HG03432 (cell line): ENCODE measurements around the gene THRSP.
"Not testable (repeated sequence)": the region's sequence is repeated elsewhere in the genome, so short reads cannot be mapped to it uniquely, and the experiment has no call there.

Experiments used
- ATAC-seq: cut with Tn5 transposase; IDR thresholded peaks from one replicate; pipeline ENCODE4 v1.9.1; 2021; ENCODE audit warnings: mild to moderate bottlenecking, moderate library complexity; ENCODE audit not compliant: unreplicated experiment

The THRSP gene

GRCh38 chr11:78038697-78039313, 24.9 kb upstream of the THRSP start:
- ATAC-seq: no peak

- ATAC-seq: peak; percentile 12
Observed at GRCh38 chr11:78039391-78039918, 24.2 kb upstream of the THRSP start.

GRCh38 chr11:78039919-78040671, 23.6 kb upstream of the THRSP start:
- ATAC-seq: peak; percentile 86

DNA sequence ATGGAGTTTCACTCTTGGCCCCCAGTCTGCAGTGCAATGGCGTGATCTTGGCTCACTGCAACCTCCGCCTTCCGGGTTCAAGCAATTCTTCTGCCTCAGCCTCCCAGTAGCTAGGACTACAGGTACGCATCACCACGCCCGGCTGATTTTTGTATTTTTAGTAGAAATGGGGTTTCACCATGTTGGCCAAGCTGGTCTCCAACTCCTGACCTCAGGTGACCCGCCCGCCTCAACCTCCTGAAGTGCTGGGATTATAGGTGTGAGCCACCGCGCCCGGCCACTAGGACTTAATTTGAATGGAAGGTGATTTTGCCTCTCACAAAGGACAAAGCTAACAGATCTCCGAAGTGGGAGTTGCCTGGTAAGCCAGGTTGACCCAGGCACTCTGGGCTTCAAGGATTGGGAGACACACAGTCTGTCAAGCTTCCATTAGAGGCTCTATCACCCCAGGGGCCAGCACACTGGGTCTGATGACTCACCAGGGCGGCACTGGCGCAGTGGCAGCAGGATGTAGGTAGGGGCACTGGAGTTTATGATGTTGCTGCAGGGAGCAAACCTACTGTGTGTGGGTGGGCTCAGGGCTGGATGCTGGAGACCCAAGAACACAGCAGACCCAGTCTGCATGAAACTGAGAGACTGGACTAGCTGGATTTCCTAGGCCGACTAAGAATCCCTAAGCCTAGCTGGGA, 22.8 kb upstream of the THRSP start:
- no peak for ATAC-seq

DNA sequence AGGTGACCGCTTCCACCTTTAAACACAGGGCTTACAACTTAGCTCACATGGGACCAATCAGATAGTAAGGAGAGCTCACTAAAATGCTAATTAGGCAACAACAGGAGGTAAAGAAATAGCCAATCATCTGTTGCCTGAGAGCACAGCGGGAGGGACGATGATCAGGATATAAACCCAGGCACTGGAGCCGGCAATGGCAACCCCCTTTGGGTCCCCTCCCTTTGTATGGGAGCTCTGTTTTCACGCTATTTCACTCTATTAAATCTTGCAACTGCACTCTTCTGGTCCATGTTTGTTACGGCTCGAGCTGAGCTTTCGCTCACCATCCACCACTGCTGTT, 22.3 kb upstream of the THRSP start:
- ATAC-seq: not testable (repeated sequence)

- no peak for ATAC-seq
Observed at GRCh38 chr11:78041843-78042440, 21.7 kb upstream of the THRSP start.

- no peak for ATAC-seq
Observed at GRCh38 chr11:78044706-78045105, 19.0 kb upstream of the THRSP start.

GRCh38 chr11:78045851-78046485, 17.7 kb upstream of the THRSP start:
- peak; percentile 86 for ATAC-seq

DNA sequence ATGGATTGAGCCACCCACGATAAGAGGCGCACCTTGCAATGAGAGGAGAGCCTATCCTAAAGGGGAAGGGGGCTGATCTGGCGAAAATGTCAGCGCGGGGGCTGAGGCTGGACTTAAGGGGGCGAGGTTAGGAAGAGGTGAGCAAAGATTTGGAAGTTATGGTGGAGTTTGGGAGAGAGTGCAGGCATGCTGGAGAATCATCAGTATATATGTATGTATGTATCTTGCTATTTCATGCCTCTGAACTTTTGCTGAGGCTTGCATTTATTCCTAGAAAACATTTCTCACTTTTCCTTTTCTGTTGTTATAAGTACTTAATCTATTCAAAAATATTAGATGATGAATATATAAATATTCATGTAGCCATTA, 17.2 kb upstream of the THRSP start:
- no peak for ATAC-seq

DNA sequence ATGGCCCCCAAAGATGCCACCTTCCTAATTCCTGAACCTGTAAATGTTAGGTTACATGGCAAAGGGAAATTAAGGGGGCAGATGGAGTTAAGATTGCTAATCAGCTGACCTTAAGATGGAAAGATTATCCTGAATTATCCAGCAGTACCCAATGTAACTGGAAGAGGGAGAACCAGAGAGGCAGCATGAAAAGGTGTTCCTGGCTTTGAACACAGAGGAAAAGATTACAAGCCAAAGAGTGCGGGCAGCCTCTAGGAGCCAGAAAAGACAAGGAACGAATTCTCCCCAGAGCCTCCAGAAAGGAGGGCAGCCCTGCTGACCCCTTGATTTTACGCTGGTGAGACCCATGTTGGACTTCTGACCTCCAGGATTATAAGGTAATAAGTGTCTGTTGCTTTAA, 15.1 kb upstream of the THRSP start:
- ATAC-seq: no peak

DNA sequence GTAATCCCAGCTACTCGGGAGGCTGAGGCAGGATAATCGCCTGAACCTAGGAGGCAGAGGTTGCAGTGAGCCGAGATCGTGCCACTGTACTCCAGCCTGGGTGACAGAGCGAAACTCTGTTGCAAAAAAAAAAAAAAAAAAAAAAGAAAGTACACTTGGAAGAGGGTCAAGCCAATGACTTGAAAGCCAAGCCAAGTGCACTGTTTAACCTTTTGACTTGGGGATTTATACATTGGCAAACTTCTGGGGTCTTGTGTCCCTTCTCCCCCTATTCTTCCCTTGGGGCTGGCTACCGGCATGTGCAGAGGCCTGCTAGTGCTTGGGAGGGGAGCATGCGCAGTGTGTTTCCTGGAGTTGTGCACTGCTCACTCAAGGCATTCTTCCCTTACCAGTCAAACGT, 14.3 kb upstream of the THRSP start:
- ATAC-seq: no peak

GRCh38 chr11:78050964-78051831, 12.5 kb upstream of the THRSP start:
- ATAC-seq: no peak

GRCh38 chr11:78054971-78055370, 8.7 kb upstream of the THRSP start:
- no peak for ATAC-seq

DNA sequence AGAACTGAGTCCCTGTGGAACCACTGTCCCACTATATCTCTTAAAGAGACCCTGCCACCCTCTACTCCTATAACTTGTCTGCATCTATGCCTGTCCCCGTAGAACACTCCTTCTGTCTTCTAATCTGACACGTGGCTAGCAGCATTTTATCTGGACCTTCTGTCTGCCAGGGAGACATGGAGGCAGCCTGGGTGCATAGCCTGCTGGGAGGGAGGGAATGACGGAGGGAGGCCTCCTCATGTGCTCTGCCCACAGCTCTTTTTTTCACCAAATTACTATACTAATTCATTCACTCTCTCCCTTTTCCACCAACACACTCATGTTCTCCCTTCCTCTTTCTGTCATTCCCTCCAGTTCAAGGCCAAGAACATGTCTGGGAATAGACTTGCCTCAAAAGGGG, 7.6 kb upstream of the THRSP start:
- ATAC-seq: no peak

DNA sequence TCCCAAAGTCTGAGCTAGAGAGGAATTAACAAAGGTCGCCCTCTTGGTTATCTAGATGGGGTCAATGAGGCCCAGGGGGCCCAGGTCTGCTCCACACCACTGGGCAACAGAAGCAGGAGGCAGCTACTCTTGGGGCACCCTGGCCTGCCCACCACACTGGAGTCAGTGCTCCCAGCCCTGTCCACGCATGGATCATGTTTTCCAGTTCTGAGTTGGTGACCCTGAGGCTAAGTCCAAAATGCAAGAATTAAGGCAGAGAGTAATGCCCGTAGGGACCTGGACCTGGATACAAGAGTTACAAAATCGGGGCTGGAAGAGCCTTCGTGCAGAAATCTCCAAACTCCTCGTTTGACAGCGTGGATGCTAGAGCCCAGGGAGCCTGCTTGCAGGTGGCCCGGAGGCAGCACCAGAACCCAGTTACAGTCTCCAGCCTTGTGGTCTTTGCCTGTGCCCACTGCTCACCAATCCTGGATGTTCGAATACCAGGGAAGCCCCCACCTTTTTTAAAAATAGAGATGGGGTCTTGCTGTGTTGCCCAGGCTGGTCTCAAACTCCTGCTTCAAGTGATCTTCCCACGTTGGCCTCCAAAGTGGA, 6.1 kb upstream of the THRSP start:
- no peak for ATAC-seq

DNA sequence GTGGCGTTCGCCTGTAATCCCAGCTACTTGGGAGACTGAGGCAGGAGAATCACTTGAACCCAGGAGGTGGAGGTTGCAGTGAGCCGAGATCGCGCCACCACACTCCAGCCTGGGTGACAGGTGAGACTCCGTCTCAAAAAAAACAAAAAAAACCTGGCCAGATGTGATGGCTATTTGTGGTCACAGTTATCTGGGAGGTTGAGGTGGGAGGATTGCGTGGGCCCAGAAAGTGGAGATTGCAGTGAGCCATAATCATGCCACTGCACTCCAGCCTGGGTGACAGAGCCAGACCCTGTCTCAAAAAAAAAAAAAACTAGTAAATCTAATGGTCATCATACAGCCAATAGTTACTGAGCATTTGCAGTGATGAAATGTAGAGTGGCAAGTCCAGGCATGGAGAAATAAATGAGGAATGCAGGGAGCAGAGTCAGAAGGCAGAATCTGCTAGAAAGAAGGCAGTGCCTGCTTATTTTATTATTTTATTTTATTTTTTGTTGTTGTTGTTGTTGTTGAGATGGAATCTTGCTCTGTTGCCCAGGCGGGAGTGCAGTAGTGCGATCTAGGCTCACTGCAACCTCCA, 3.8 kb upstream of the THRSP start:
- ATAC-seq: not testable (repeated sequence)

- ATAC-seq: no peak
Observed at GRCh38 chr11:78060533-78060932, 3.1 kb upstream of the THRSP start.

GRCh38 chr11:78061088-78061920, 2.4 kb upstream of the THRSP start:
- ATAC-seq: no peak

- no peak for ATAC-seq
Observed at GRCh38 chr11:78061921-78062311, 1.7 kb upstream of the THRSP start.
